ENCODE measurements around the gene NPM3.

GRCh38 chr10:101767600-101767945 lies 15.7 kb downstream of the NPM3 start:
- TF ChIP-seq EZH2 (IDR thresholded peaks at IDR 0.05) (no peak), POLR2AphosphoS5 (IDR thresholded peaks at IDR 0.05; ENCODE audit: borderline replicate concordance, low read depth, low read length) (no peak)
